Uterus (tissue), 4 donors: ENCODE results near the gene CMTM6. TPM values are rescaled to one million over a fixed set of nuclear protein-coding genes. Genes with fewer than 3 reads are reported as not detected.

ENCODE experiments used
- DNase-seq, 2 donors: peaks; one replicate each; pipeline ENCODE4 v3.0.0-alpha.2; 2019 to 2020
- H3K27ac ChIP-seq, 2 donors: fragments of 200-600 bp; sonication (generic); 1 replicate in 1 of 2; 2 replicates in 1 of 2; pipeline ENCODE4 v1.5.1; 2016 to 2018
- H3K27me3 ChIP-seq, 2 donors: fragments of 200-600 bp; sonication (generic); one replicate each; pipeline ENCODE4 v1.5.1; 2018 to 2019; ENCODE audit warnings: control low read depth in 1 of 2
- H3K36me3 ChIP-seq, 2 donors: fragments of 200-600 bp; sonication (generic); one replicate each; pipeline ENCODE4 v1.5.1; 2019; ENCODE audit warnings: control low read depth in 1 of 2
- H3K4me1 ChIP-seq, 2 donors: fragments of 200-600 bp; sonication (generic); one replicate each; pipeline ENCODE4 v1.5.1; 2018 to 2019; ENCODE audit warnings: control low read depth in 1 of 2
- H3K4me3 ChIP-seq, 2 donors: fragments of 200-600 bp; sonication (generic); 1 replicate in 1 of 2; 2 replicates in 1 of 2; pipeline ENCODE4 v1.5.1; 2018 to 2019; ENCODE audit warnings: mild to moderate bottlenecking in 1 of 2
- H3K9me3 ChIP-seq, 2 donors: fragments of 200-600 bp; sonication (generic); one replicate each; pipeline ENCODE4 v1.5.1; 2019; ENCODE audit warnings: control low read depth in 1 of 2
- POLR2A ChIP-seq, 2 donors: fragments of 450-650 bp; IDR thresholded peaks; one replicate each; pipeline ENCODE4 v1.6.1; 2016; ENCODE audit warnings: antibody characterized with exemption in 2 of 2, mild to moderate bottlenecking in 1 of 2, moderate library complexity in 1 of 2
- intact Hi-C: fragments of 100-400 bp; cut with DNase I; formaldehyde crosslinking; loops from one replicate; pipeline ENCODE4 v1.15.1; 2023; ENCODE audit warnings: low total_unique reads
- total RNA-seq, 4 donors: library from RNA; depleted of rRNA in 3 of 4; stranded (reverse); fragments of >200 nt in 3 of 4; gene quantifications; one replicate each; pipeline versions ENCODE4 v1.1.0 to v1.2.4, GENCODE V29; 2014 to 2023
- TF ChIP-seq, protein P1 (sequence below), 4 experiments: fragments of 200-600 bp in 2 of 4; fragments of 450-650 bp in 2 of 4; sonication (generic) in 2 of 4; IDR thresholded peaks; one replicate each; pipeline ENCODE4 v1.5.1; 2016 to 2019; ENCODE audit warnings: antibody characterized with exemption in 4 of 4, mild to moderate bottlenecking in 2 of 4, moderate library complexity in 1 of 4
- donor health status: DM: yes; HTN: yes; CAD: no.

Gene CMTM6
- total RNA-seq, 4 donors from 2014 or later, result 12.8 to 118 (median 52.4) TPM

DNA sequence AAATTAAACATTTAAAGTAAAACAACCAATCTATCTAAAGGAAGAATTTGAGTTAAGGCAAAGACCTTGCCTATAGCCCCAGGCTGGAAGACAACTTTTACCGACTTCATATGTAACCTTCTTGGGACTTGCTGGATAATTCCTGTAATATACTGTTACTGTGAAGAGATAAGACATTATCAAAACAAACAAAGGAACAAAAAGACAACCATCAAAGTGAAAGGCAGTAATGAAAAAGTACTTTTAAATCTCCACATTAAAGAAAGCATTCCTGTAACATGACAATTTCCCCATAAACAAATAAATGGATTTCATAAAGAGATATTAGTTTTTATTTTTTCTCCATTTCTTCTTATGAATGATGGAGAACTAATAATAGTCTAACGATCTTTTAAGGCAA lies 2.4 kb downstream of the CMTM6 start:
- DNase-seq, result no peak
- no peaks in the 10 kb centered on the region for H3K27me3 ChIP-seq
- H3K36me3 ChIP-seq, result no peaks in the 10 kb centered on the region
- TF ChIP-seq POLR2A (IDR thresholded peaks at IDR 0.05), result no peak
- TF ChIP-seq, protein P1, sequence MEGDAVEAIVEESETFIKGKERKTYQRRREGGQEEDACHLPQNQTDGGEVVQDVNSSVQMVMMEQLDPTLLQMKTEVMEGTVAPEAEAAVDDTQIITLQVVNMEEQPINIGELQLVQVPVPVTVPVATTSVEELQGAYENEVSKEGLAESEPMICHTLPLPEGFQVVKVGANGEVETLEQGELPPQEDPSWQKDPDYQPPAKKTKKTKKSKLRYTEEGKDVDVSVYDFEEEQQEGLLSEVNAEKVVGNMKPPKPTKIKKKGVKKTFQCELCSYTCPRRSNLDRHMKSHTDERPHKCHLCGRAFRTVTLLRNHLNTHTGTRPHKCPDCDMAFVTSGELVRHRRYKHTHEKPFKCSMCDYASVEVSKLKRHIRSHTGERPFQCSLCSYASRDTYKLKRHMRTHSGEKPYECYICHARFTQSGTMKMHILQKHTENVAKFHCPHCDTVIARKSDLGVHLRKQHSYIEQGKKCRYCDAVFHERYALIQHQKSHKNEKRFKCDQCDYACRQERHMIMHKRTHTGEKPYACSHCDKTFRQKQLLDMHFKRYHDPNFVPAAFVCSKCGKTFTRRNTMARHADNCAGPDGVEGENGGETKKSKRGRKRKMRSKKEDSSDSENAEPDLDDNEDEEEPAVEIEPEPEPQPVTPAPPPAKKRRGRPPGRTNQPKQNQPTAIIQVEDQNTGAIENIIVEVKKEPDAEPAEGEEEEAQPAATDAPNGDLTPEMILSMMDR (IDR thresholded peaks at IDR 0.05), result no peak
- no peaks in the 10 kb centered on the region for H3K9me3 ChIP-seq
- intact Hi-C loops, result loop anchor here (10.0 kb wide), 1 partner anchor 165 kb away; no protein-coding TSS in a partner anchor
- no peak overlapping the region for H3K4me3 ChIP-seq
- H3K4me1 ChIP-seq, result no peaks in the 10 kb centered on the region
- no peak overlapping the region for H3K27ac ChIP-seq

DNA sequence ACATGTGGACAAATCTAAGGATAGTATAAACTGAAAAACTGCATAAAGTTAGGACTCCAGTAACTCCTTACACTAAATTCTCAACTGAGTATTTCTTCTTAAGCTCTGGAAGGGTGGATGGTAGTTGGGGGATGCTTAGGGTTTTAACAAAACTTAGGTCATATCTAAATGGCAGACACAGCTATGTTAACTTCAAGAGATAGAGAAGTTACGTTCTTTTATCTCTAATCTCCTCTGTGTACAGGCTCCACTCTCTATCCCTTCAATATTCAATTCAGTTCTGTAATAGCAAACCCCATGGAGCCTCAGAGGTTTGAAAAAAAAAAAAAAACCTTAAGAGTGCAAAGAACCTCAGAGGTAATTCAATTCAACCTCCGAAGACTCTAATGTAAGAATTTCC lies 3.1 kb downstream of the CMTM6 start:
- Histone ChIP-seq H3K27ac (no peak overlapping the region), H3K4me1 (no peaks in the 10 kb centered on the region), H3K27me3 (no peaks in the 10 kb centered on the region), H3K4me3 (no peak overlapping the region), H3K36me3 (no peaks in the 10 kb centered on the region), H3K9me3 (no peaks in the 10 kb centered on the region)
- intact Hi-C loops, result no loop called here
- no peak for TF ChIP-seq POLR2A (IDR thresholded peaks at IDR 0.05)
- TF ChIP-seq, protein P1 (IDR thresholded peaks at IDR 0.05), result no peak
- DNase-seq, result no peak

DNA sequence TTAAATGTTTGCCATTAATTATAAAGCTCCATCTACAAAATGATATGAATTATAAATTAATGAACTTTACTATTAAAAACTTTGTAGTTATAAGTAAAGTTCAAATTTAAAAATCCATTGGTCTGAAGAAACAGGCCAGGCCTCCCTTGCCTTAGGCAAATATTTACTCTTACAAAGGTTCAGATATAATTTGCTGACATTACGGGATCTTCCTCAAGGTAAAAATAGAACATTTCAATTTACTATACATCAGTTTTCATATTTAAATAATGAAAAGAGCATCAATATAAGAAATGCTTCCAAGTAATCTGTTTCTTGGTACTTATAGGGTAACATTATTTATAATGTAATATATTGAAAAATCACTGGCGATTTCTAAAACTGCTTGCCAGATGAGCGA lies 3.7 kb downstream of the CMTM6 start:
- TF ChIP-seq POLR2A (IDR thresholded peaks at IDR 0.05), result no peak
- TF ChIP-seq, protein P1 (IDR thresholded peaks at IDR 0.05), result no peak
- Histone ChIP-seq H3K4me1 (no peaks in the 10 kb centered on the region), H3K4me3 (no peak overlapping the region), H3K27me3 (no peaks in the 10 kb centered on the region), H3K27ac (no peak overlapping the region), H3K36me3 (no peaks in the 10 kb centered on the region), H3K9me3 (no peaks in the 10 kb centered on the region)
- DNase-seq, result no peak
- intact Hi-C loops, result no loop called here

DNA sequence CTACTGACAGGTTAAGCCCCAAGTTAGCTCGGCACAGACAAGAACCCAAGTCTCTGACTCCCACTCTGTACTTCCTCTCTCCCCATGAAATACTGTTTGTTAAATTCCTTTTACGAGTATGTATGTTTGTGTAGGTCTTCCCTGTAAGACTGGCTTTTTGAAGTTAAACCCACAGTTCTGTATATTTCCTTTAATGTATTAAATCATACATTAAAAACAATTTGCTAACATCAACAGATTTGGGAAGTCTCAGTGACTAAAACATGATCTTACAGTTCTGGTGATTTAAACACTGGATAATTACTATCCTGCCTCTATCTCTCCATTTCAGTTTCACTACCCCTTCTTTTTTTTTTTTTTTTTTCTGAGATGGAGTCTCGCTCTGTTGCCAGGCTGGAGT lies 4.4 kb downstream of the CMTM6 start:
- no peak for TF ChIP-seq POLR2A (IDR thresholded peaks at IDR 0.05)
- TF ChIP-seq, protein P1 (IDR thresholded peaks at IDR 0.05), result no peak
- no peak for DNase-seq
- Histone ChIP-seq H3K27ac (no peak overlapping the region), H3K9me3 (no peaks in the 10 kb centered on the region), H3K27me3 (no peaks in the 10 kb centered on the region), H3K4me1 (peaks cover 0 to 6% of the 10 kb centered on the region in 2 donors), H3K4me3 (no peak overlapping the region), H3K36me3 (no peaks in the 10 kb centered on the region)
- intact Hi-C loops, result no loop called here

DNA sequence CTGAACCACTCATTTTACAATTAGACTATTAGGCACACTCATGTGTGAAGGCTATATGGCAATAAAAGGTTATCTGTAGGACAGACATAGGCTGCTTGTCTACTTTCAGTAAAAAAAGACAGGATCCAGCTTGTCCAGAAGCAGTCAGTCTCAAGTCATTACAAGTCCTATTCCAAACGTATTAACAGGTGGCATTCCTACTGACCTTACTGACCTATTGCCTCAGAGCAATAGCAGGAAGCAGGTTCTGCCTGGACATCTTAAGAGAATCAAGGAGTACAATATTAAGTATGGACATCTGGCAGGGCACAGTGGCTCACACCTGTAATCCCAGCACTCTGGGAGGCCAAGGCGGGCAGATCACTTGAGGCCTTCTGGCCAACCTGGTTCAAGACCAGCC lies 7.0 kb downstream of the CMTM6 start:
- intact Hi-C loops, result no loop called here
- no peak for DNase-seq
- no peaks in the 10 kb centered on the region for H3K9me3 ChIP-seq
- TF ChIP-seq POLR2A (IDR thresholded peaks at IDR 0.05), result no peak
- TF ChIP-seq, protein P1 (IDR thresholded peaks at IDR 0.05), result no peak
- H3K36me3 ChIP-seq, result no peaks in the 10 kb centered on the region
- no peak overlapping the region for H3K4me3 ChIP-seq
- H3K27me3 ChIP-seq, result no peaks in the 10 kb centered on the region
- peaks cover 0 to 6% of the 10 kb centered on the region in 2 donors for H3K4me1 ChIP-seq
- no peak overlapping the region for H3K27ac ChIP-seq
